Adrenal gland (tissue), 5 donors: ENCODE measurements around the gene SEC62.

Source experiments
- CTCF ChIP-seq, 6 experiments: fragments of 450-650 bp in 4 of 6; fragments of 200-600 bp in 2 of 6; sonication (generic) in 1 of 6; IDR thresholded peaks; 1 replicate in 5 of 6; 2 replicates in 1 of 6; pipeline versions ENCODE4 v1.5.1 to v1.8.0; 2016 to 2021; ENCODE audit warnings: antibody characterized with exemption in 6 of 6, mild to moderate bottlenecking in 2 of 6, moderate library complexity in 1 of 6
- POLR2A ChIP-seq, 2 donors: fragments of 450-650 bp; IDR thresholded peaks; one replicate each; pipeline ENCODE4 v1.6.1; 2017; ENCODE audit warnings: antibody characterized with exemption in 2 of 2, mild to moderate bottlenecking in 2 of 2, moderate library complexity in 1 of 2
- donor health status: DM: no; HTN: no; CAD: no.

- TF ChIP-seq CTCF (IDR thresholded peaks at IDR 0.05) (no peak), POLR2A (IDR thresholded peaks at IDR 0.05) (no peak)
Observed at GRCh38 chr3:170007031-170007663, 40.5 kb downstream of the SEC62 start.
